GM21529 (cell line): Measurements from ENCODE around the gene CHN2.

Source experiments
- ATAC-seq: cut with Tn5 transposase; IDR thresholded peaks from one replicate; pipeline ENCODE4 v1.9.1; 2021; ENCODE audit not compliant: unreplicated experiment

CHN2 gene

DNA sequence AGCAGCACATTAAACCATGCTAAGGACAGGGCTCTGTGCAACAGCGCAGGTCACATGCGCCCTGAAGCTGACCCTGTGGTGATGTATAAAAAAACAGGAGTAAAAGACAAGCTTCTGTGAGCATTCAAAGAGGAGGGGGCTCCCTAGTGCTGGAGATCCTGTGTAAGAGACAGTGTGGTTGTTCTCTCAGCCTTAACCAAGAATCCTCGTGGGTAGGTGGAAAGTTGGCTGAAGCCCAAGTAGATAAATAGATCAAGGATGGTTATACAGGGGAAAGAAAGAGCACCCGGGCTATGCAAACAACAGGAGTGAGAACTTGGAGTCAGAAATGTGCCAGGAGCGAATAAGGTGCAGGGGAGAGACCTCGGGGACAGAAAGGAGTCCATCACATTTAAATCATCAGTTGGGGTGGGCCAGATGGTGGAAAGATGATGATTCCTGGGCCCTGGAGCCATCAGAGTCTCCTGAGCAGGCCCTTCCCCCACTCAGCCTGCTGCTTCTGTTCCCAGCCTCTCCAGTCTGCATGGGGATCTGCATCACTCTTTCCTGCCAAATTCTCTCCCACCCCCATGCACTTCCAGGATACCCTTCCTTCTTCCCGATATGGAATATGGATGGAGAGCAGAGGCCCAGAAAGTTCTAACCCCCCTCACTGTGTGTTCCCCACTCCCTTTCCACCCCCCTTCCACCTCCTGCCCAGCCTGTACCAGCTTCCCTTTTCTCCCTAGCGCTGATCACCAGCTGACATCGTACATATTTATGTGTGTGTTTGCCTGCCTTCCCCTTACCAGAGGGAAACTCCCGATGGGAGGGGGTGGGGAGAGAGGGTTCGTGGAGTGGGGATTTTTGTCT, 291.0 kb downstream of the CHN2 start:
- ATAC-seq: no peak

GRCh38 chr7:29486191-29486700, 291.7 kb downstream of the CHN2 start:
- no peak for ATAC-seq

DNA sequence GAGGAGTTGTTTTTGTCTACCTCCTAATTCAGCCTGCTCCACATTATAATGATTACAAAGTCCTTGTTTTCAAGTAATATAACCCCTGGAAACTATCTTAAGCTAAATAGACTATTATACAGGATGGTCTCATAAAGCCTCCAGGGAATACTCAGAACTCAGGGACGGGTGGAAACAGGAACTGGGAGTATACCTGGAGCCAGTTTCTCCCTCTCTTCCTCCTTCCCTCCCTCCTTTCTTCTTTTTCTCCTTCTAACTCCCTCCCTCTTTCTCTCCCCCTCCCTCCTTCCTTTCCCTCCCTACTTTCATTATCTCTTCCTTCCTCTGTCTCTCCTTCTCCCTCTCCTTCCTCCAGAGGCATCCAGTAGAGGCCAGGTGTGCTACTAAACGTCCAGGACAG, 292.8 kb downstream of the CHN2 start:
- no peak for ATAC-seq

- no peak for ATAC-seq
Observed at GRCh38 chr7:29488203-29488970, 293.8 kb downstream of the CHN2 start.

DNA sequence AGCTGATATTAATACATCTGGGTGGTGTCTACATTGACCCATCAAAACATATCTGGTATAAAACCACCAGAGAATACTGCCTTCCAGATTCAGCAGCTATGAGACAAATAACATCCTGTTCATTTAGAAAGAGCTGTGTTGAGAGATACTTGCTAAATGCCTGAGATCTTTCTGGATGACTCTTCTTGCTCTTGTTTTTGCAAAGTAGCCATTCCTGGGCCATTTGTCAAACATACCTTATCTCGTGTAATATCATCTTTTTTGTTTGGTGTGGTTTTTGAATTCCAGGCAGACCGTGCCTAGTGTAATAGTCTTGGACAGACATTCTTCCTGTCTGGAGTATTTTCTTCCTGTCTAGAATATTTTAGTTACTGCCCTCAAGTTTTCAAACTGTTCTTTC, 294.4 kb downstream of the CHN2 start:
- ATAC-seq: no peak

DNA sequence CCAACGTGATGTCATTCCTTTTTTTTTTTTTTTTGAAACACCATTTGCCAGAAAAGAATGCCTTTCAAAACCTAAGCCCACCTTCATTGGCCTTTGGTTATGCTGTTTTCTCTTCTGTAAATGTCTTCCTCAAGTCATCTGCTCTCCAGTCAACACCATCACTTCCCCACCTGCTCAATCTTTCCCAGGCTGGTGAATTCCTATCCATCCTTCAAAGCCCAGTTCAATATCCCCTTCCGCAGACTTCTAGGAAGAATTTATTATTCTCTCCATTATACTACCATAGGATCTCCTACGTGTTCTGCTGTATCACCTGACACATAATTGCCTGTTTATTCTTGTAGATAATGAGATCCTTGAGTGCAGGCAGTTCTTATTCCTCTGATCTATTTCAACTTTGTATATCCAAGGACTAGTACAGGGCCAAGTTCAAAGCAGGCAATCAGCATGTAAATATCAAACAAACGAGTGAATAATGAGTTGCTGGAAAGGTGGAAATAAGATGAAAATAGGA, 295.6 kb downstream of the CHN2 start:
- ATAC-seq: no peak

DNA sequence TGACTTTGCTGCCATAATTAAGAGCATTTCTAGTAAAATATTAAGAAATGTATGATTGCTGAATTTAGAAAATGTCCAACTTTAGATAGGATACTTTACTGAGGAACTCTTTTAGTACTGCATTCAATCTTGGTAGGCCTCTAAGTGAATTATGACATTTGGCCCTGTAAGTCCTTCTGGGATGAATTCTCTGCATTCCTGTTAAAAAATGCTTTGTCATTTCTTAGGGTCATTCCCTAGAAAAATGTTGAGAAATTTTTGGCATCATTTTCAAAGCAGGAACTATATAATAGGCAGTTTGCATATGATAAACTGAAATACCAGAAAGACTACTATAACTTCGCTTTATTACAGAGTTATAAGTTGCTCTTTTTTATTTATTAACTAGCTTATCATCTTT, 299.8 kb downstream of the CHN2 start:
- no peak for ATAC-seq

DNA sequence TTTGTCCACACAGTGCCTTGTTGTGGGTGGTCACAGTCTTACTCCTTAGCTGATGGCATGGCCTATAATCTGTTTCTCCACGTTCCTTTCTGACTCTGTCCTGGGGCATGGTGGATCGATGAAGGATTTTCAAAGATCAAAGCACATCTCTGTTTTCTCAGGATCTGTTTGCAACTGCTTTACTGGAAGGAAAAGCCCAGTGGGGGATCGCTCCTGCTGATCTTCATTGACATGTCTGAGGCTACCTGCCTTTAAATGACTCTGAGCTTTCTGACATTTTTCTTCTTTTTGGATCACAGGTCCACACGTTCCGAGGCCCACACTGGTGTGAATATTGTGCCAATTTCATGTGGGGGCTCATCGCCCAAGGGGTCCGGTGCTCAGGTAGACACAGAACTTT, 301.1 kb downstream of the CHN2 start:
- no peak for ATAC-seq

GRCh38 chr7:29496355-29497020, 301.9 kb downstream of the CHN2 start:
- no peak for ATAC-seq

DNA sequence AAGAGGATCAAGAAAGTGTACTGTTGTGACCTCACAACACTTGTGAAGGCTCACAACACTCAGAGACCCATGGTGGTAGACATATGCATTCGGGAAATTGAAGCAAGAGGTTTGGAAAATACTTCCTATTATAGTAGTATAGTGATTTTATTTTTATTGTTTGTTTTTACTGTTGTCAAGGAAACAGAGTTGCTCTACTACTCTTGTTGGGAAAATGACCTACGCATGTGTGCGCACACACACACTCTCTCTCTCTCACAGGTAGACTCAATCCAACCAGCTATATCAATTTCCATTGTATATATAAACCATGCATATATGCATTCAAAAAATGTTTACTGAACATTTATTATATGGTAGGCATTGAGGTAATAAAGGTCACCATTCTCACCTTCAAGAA, 305.4 kb downstream of the CHN2 start:
- no peak for ATAC-seq

GRCh38 chr7:29500719-29501118, 306.1 kb downstream of the CHN2 start:
- ATAC-seq: no peak

DNA sequence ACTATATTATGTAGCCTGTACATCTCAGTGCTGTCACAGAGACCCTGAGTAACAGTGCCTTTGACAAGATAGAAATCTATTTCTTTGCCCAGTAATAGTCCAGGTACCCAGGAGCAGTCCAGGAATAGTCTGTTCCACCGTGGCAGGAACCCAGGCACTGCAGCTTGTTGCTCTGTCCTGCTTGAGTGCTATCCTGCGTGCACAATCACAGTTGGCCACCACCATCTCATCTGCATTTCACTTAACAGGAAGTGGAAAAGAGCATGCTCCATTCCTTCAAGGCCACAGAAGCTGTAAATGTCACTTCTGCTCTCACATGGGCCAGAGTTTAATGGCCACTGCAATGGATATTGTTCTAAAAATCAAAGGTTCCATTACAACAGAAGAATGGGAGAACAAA, 307.6 kb downstream of the CHN2 start:
- no peak for ATAC-seq

DNA sequence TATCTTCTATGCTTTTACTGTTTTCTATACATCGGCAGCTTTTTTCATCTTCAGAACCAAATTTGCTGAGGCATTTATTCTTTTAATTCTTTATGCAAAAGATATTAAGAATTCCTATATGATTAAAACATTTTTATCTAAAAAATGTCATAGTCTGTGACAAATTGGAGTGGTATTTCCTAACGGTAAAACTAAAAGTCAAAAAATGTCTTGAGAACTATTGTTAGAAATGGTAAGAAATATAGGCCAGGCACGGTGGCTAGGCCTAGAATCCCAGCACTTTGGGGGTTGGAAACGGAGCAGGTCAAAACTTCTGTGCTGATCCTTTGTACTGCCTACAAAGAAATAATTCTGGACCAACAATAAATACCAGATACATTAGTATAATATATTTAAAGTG, 311.4 kb downstream of the CHN2 start:
- no peak for ATAC-seq

DNA sequence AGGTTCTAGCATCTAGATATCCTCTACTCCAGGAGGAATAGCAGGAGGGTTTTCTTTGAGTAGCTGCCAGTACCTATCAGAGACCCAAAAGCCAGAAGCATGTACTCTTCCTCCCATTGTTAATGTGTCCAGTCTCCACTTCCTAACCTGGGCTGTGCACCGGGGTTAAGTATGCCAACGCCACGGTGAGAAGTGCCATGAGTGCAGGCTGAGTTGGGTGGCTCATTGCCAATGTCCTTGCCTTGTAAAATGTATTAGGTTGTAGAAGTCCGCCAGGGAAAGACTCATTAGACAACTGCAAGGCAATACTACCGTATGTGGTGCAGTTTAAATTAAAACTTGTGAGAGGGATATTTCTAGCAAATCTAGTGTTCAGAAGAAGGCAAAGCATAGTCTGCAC, 314.0 kb downstream of the CHN2 start:
- ATAC-seq: no peak

DNA sequence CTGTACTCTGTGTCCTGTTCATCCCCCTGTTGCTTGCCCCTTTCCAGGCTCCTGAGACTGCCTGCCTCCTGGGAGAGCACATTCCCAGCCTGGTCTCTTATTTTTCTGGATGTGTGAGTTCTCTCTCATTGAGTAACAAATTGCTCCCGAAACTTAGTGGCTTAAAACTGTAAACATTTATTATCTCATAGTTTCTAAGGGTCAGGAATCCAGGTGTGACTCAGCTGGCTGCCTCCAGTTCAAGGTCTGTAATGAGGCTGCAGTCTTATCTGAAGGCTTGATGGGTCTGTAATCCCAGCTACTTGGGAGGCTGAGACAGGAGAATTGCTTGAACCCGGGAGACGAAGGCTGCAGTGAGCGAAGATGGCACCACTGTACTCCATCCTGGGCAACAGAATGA, 315.5 kb downstream of the CHN2 start:
- no peak for ATAC-seq

GRCh38 chr7:29511337-29511736, 316.8 kb downstream of the CHN2 start:
- ATAC-seq: no peak

GRCh38 chr7:29511851-29512250, 317.3 kb downstream of the CHN2 start:
- ATAC-seq: no peak

GRCh38 chr7:29516491-29516890, 321.9 kb downstream of the CHN2 start:
- no peak for ATAC-seq

- ATAC-seq: no peak
Observed at GRCh38 chr7:29518616-29519015, 324.0 kb downstream of the CHN2 start.

- ATAC-seq: no peak
Observed at GRCh38 chr7:29523728-29524127, 329.2 kb downstream of the CHN2 start.

GRCh38 chr7:29527505-29528108, 333.0 kb downstream of the CHN2 start:
- no peak for ATAC-seq
